WERI-Rb-1 (cell line): Measurements from ENCODE around the gene DDX60.
A peak's percentile ranks its signal among the peaks of the same experiment; 100 is the strongest.

Experiments
- DNase-seq: peaks from one replicate; pipeline ENCODE4 v3.0.0-alpha.2; 2020
- H3K27ac ChIP-seq: fragments of 250-450 bp; sonication (Bioruptor Pico); 2 replicates; pipeline ENCODE4 v1.5.1; 2020; ENCODE audit warnings: mild to moderate bottlenecking, moderate library complexity
- H3K27me3 ChIP-seq: fragments of 250-450 bp; sonication (Bioruptor Pico); 2 replicates; pipeline ENCODE4 v1.5.1; 2021; ENCODE audit warnings: mild to moderate bottlenecking, low read depth, moderate library complexity; ENCODE audit not compliant: insufficient read depth, severe bottlenecking
- H3K36me3 ChIP-seq: fragments of 250-450 bp; sonication (Bioruptor Pico); 2 replicates; pipeline ENCODE4 v1.5.1; 2020; ENCODE audit warnings: mild to moderate bottlenecking, moderate library complexity
- H3K4me3 ChIP-seq: 2 replicates; pipeline ENCODE4 v1.5.1; 2011; ENCODE audit warnings: low read depth, mild to moderate bottlenecking, control low read depth, low read length
- H3K9me3 ChIP-seq: fragments of 250-450 bp; sonication (Bioruptor Pico); 2 replicates; pipeline ENCODE4 v1.5.1; 2021; ENCODE audit warnings: mild to moderate bottlenecking, moderate library complexity; ENCODE audit not compliant: severe bottlenecking
- TF ChIP-seq, protein P1 (sequence below): IDR thresholded peaks from 2 replicates; pipeline ENCODE4 v1.5.1; 2011; ENCODE audit warnings: low read depth, mild to moderate bottlenecking, control low read depth, inconsistent platforms, low read length

The DDX60 gene

DNA sequence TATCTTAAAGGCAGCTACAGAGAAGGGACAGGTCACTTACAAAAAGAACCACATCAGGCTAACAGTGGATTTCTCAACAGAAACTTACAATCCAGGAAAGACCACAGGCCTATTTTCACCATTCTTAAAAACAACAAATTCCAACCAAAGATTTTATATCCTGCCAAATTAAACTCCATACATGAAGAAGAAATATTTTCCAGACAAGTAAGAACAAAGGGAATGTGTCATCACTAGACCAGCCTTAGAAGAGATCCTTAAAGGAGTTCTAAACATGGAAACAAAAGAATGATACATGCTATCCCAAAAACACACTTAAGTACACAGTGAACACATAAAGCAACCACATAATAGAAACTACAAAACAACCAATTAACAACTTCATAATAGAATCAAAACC is 120.6 kb downstream of the DDX60 start:
- Histone ChIP-seq H3K4me3 (no peak overlapping the region), H3K27ac (no peak overlapping the region), H3K27me3 (no peaks in the 10 kb centered on the region), H3K36me3 (no peaks in the 10 kb centered on the region), H3K9me3 (peaks cover 4% of the 10 kb centered on the region)
- TF ChIP-seq, protein P1, sequence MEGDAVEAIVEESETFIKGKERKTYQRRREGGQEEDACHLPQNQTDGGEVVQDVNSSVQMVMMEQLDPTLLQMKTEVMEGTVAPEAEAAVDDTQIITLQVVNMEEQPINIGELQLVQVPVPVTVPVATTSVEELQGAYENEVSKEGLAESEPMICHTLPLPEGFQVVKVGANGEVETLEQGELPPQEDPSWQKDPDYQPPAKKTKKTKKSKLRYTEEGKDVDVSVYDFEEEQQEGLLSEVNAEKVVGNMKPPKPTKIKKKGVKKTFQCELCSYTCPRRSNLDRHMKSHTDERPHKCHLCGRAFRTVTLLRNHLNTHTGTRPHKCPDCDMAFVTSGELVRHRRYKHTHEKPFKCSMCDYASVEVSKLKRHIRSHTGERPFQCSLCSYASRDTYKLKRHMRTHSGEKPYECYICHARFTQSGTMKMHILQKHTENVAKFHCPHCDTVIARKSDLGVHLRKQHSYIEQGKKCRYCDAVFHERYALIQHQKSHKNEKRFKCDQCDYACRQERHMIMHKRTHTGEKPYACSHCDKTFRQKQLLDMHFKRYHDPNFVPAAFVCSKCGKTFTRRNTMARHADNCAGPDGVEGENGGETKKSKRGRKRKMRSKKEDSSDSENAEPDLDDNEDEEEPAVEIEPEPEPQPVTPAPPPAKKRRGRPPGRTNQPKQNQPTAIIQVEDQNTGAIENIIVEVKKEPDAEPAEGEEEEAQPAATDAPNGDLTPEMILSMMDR, result no peak
- no peak for DNase-seq

DNA sequence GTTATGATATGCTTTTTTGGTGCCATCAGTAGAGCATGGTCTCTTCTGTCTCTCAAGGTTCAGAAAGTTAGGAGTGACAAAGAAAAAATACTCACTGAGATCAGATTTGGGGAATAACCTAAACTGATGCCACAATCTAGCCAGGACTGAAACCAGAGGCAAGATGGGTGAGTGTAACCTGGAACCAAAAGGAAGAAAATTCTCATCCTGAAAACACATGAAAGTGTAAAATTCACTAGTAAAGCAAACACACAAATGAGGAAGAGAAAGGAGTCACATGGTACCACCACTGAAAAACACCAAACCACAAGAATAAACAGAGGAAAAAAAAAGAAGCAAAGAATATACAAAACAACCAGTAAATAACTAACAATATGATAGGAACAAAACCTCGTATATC is 129.8 kb downstream of the DDX60 start:
- Histone ChIP-seq H3K4me3 (no peak overlapping the region), H3K27ac (no peak overlapping the region), H3K36me3 (no peaks in the 10 kb centered on the region), H3K9me3 (no peaks in the 10 kb centered on the region), H3K27me3 (no peaks in the 10 kb centered on the region)
- TF ChIP-seq, protein P1, result no peak
- no peak for DNase-seq

DNA sequence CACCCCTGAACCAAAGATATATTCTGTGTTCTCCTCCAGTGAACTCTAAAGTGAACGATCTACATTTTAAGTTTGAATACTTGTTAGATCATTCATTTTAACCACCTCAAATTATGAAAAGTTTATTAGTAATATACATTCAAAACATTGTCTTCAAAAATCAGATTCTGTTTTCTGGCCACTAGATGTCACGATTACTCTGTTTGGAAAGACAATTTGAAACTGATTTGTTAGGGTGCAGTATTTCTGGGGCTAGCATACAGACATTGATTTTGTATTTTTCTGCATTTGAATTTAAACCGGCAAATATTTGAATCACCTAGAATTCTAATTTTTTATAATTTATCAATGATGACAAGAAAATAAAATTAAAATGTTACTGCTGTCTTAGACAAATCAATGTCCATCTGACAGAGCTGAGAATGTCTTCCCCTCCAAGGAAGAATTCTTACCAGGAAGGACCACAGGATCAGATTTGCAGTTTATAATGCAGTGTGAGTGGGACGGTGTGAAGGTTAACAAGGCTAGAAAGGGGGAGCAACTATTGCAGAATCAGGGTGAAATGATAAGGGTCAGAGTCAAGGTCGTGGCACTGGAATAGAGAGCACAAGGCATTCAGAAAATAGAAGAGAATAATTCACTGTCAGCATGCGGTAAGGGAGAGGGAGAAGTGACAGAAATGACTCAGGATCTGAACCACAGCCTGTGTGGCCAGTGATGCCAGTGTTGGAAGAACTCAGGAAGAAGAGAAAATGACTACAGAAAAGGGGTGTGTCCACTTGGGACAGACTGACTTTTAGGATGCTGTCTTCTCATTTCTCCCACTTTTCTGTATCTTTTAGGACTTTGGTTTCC is 134.6 kb downstream of the DDX60 start:
- no peaks in the 10 kb centered on the region for H3K36me3 ChIP-seq
- H3K9me3 ChIP-seq, result no peaks in the 10 kb centered on the region
- DNase-seq, result no peak
- TF ChIP-seq, protein P1, result peak; percentile 22; the same call in 1 of the 2 replicates
- H3K4me3 ChIP-seq, result no peak overlapping the region
- H3K27me3 ChIP-seq, result no peaks in the 10 kb centered on the region
- no peak overlapping the region for H3K27ac ChIP-seq

DNA sequence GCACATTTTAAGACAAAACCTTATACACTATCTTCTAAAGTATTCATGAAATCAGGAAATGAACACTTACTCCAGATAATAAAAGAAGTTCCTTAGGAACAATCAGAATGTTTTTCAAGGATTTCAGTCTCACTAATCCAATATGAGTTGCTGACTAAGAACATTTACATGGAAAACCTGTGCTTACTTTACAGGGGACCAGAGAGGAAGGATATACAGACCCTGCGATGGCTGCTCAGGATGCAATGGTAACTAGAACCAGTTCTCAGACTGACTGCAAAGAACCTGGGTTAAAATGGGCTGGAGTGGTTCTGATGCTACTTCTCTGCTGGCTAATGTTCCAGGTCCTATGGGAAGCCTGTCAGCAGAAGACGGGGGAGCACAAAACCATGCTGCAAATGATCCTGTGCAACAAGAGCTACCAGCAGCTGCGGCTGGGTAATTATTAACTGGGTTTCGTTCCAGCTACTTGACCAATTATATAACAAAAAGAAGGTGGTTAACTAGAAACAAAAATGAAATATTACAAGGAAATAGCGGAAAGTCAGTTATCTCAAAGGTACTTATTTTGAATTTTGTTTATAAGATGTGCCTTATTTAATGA is 140.9 kb downstream of the DDX60 start:
- DNase-seq, result no peak
- no peaks in the 10 kb centered on the region for H3K36me3 ChIP-seq
- TF ChIP-seq, protein P1, result no peak
- H3K27ac ChIP-seq, result no peak overlapping the region
- H3K4me3 ChIP-seq, result no peak overlapping the region
- H3K27me3 ChIP-seq, result no peaks in the 10 kb centered on the region
- no peaks in the 10 kb centered on the region for H3K9me3 ChIP-seq

DNA sequence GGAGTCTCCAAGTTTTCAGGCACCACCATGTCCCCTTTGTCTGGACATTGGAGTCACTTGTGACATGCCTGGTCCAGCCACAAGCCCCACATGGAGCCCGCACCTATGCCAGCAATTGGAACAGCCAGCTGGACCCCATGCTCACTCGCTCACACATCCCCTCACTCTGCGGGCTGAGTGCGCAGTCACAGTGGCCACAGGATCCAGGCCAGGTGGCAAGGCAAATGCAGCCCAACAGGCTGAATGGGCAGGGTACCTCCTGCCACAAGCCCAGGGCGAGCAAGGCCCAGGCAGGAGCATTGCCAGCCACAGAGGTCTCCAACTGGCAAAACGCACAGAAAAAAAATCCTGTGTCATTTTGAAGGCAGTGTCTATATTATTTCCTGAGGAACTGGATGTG is 144.2 kb downstream of the DDX60 start:
- Histone ChIP-seq H3K9me3 (no peaks in the 10 kb centered on the region), H3K36me3 (no peaks in the 10 kb centered on the region), H3K4me3 (no peak overlapping the region), H3K27me3 (no peaks in the 10 kb centered on the region), H3K27ac (no peak overlapping the region)
- no peak for DNase-seq
- TF ChIP-seq, protein P1, result no peak
